Vagina (tissue), 2 donors: Measurements from ENCODE around the gene PDXDC1. TPM values are rescaled to one million over a fixed set of nuclear protein-coding genes. Genes with fewer than 3 reads are reported as not detected.
"Not testable (repeated sequence)": the region's sequence is repeated elsewhere in the genome, so short reads cannot be mapped to it uniquely, and the experiment has no call there.

Experiments used
- DNase-seq, 2 donors: peaks; one replicate each; pipeline ENCODE4 v3.0.0-alpha.2; 2017; ENCODE audit errors: extremely low spot score in 2 of 2
- H3K27ac ChIP-seq: fragments of 200-600 bp; sonication (generic); one replicate; pipeline ENCODE4 v1.5.1; 2019
- H3K27me3 ChIP-seq: fragments of 200-600 bp; sonication (generic); one replicate; pipeline ENCODE4 v1.5.1; 2019
- H3K36me3 ChIP-seq, 2 donors: fragments of 200-600 bp; sonication (generic); one replicate each; pipeline ENCODE4 v1.5.1; 2017 to 2019
- H3K4me1 ChIP-seq: fragments of 200-600 bp; sonication (generic); one replicate; pipeline ENCODE4 v1.5.1; 2019
- H3K4me3 ChIP-seq, 2 donors: fragments of 200-600 bp; sonication (generic); 1 replicate in 1 of 2; 2 replicates in 1 of 2; pipeline ENCODE4 v1.5.1; 2016 to 2019
- H3K9me3 ChIP-seq: fragments of 200-600 bp; sonication (generic); one replicate; pipeline ENCODE4 v1.5.1; 2019
- POLR2A ChIP-seq, 2 donors: fragments of 450-650 bp; IDR thresholded peaks; one replicate each; pipeline ENCODE4 v1.6.1; 2017; ENCODE audit warnings: antibody characterized with exemption in 2 of 2, mild to moderate bottlenecking in 2 of 2, moderate library complexity in 2 of 2
- POLR2AphosphoS5 ChIP-seq, 2 donors: sonication (generic); formaldehyde crosslinking; IDR thresholded peaks; one replicate each; pipeline ENCODE4 v1.9.0; 2017; ENCODE audit warnings: antibody characterized with exemption in 2 of 2, mild to moderate bottlenecking in 2 of 2, low read depth in 1 of 2; ENCODE audit not compliant: insufficient read depth in 1 of 2
- intact Hi-C: fragments of 100-400 bp; cut with DNase I; formaldehyde crosslinking; loops from one replicate; pipeline ENCODE4 v1.15.1; 2023
- total RNA-seq: library from RNA; depleted of rRNA; stranded (reverse); fragments of >200 nt; gene quantifications from one replicate; pipeline ENCODE4 v1.2.3, GENCODE V29; 2016
- TF ChIP-seq, protein P1 (sequence below), 3 experiments: fragments of 450-650 bp in 2 of 3; fragments of 200-600 bp in 1 of 3; sonication (generic) in 1 of 3; IDR thresholded peaks; one replicate each; pipeline ENCODE4 v1.5.1; 2017 to 2019; ENCODE audit warnings: antibody characterized with exemption in 3 of 3, mild to moderate bottlenecking in 2 of 3, moderate library complexity in 2 of 3

PDXDC1 gene
- total RNA-seq, 1 donor from 2014 or later, result 59.2 TPM

DNA sequence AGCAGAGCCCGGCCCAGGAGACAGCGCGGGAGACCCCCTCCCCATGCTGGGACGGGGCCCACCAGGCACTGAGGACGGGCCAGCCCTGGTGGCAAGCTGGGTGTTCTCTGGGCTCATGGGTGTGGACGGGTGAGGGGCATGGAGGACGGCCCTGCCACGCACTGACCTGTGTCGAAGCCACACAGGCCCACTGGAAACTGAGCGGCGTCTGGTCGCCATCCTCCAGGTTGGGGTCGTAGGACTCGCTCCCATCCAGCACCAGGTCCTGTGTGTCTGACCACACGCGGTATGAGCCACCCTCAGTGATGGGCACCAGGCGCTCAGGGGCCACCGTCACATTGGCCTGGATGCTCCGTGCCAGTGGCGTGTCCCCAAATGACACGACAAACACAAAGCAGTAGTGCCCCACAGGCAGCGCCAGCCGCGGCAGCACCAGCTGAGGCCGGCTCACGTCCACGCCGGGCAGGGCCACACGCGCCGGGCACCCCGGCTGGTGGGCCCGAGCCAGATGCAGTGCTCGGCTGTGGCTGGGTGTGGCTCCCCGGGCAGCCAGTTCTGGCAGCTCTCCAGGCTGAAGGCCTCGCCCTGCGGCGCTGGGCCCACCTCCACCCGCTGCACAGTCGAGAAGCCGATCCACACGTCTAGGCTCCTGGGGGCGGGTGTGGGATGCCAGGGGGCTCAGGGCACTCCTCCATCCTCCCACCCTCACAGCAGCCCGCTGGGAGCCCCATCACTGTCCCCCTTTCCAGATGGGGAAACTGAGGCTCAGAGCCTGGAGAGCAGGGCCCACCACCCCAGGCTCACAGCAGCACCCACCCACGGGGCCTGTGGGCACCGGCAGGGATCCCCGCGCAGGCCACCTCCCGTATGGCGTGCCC, 160.9 kb downstream of the PDXDC1 start:
- H3K9me3 ChIP-seq, H3K36me3 ChIP-seq, H3K4me3 ChIP-seq, H3K27me3 ChIP-seq, DNase-seq, H3K4me1 ChIP-seq, intact Hi-C loops, H3K27ac ChIP-seq: not testable (repeated sequence)

DNA sequence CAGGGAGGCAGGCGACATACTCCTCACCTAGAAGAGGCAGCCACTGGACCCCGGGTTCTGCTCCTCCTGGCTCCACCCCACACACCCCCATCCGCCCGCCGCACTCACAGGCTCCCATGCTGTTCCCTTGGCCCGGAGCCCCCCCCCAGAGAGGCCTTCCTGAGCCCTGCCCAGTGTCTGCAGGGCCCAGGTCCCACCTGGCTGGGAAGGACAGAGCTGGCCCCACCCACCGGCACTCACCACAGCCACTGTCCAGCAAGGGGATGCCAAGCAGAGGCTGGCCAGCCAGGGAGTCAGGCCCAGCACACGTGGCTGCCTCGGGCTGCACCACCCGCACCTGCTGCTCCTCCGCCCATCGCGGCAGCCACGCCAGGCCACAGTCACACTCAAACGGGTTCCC, 162.7 kb downstream of the PDXDC1 start:
- intact Hi-C loops, DNase-seq, H3K9me3 ChIP-seq, H3K27me3 ChIP-seq, H3K36me3 ChIP-seq, H3K4me3 ChIP-seq, H3K27ac ChIP-seq: not testable (repeated sequence)
- H3K4me1 ChIP-seq, result peaks cover 21% of the 10 kb centered on the region

DNA sequence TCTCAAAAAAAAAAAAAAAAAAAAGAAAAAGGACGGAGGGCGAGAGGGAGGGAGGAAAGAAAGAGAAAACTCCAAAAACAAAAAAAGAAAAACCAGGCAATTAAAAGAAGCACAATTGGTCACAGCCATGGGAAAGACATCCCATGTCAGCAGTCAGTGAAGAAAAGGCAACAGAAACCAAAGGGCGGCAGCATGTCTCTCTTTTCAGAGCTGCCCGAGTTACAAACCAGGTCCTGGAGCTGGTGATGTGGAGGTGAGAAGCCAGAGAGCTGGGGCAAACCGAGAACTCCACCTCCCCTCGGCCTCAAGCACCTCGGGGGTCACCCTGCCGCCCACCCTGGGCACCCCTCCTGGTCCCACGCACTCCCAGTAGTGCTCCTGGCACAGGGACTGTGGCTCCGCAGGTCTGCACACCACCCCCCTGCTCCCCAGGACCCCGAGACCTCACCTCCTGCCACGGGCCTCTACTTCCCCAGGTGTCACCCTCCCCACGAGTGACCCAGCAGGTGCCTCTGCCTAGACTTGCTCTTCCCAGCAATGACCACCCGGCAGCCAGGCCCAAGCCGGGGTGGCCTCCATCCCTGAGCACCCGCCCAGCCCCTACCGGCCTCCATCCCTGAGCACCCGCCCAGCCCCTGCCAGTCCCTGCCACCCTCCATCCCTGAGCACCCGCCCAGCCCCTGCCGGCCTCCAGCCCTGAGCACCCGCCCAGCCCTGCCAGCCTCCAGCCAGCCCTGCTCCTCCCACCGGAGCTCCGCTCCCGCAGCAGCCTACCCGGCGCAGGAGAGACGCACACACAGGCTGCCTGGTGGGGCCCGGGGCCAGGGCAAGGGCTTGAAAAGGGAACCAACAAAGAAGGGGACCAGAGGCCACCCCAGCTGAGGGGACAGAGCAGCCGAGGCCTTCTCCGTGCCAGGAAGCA, 165.9 kb downstream of the PDXDC1 start:
- H3K4me1 ChIP-seq, result peaks cover 53% of the 10 kb centered on the region
- DNase-seq, result peak in 1 of 2 donors; percentile 85
- peak overlapping the region; percentile 9 to 33 for H3K4me3 ChIP-seq

DNA sequence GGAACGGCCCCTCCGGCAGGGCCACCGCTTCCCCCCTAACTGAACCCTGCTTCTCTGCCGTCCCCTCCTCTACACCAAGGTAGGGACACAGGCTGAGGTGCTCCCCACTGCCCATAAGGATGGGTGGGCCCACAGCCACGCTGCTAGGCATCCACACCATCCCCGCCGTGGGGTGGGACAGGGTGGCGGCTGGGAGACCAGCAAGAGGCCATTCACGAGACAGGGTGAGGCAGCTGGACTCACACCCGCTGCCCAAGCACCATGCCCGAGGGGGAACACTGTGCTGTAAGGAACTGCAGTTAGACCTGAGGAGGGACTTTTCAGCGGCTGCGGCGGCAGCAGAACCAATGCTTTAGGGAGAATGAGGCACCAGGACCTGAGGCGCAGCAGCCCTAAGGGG, 166.8 kb downstream of the PDXDC1 start:
- no peaks in the 10 kb centered on the region for H3K9me3 ChIP-seq
- TF ChIP-seq, protein P1, sequence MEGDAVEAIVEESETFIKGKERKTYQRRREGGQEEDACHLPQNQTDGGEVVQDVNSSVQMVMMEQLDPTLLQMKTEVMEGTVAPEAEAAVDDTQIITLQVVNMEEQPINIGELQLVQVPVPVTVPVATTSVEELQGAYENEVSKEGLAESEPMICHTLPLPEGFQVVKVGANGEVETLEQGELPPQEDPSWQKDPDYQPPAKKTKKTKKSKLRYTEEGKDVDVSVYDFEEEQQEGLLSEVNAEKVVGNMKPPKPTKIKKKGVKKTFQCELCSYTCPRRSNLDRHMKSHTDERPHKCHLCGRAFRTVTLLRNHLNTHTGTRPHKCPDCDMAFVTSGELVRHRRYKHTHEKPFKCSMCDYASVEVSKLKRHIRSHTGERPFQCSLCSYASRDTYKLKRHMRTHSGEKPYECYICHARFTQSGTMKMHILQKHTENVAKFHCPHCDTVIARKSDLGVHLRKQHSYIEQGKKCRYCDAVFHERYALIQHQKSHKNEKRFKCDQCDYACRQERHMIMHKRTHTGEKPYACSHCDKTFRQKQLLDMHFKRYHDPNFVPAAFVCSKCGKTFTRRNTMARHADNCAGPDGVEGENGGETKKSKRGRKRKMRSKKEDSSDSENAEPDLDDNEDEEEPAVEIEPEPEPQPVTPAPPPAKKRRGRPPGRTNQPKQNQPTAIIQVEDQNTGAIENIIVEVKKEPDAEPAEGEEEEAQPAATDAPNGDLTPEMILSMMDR (IDR thresholded peaks at IDR 0.05), result no peak
- TF ChIP-seq POLR2A (IDR thresholded peaks at IDR 0.05) (no peak), POLR2AphosphoS5 (IDR thresholded peaks at IDR 0.05; ENCODE audit: insufficient read depth in 1 of 2, low read depth in 1 of 2) (no peak)
- peaks cover 62% of the 10 kb centered on the region for H3K4me1 ChIP-seq
- no peaks in the 10 kb centered on the region for H3K36me3 ChIP-seq
- peak overlapping the region; percentile 10 to 15 for H3K4me3 ChIP-seq
- no peaks in the 10 kb centered on the region for H3K27me3 ChIP-seq
- intact Hi-C loops, result no loop called here
- H3K27ac ChIP-seq, result peak overlapping the region; percentile 70
- no peak for DNase-seq

More for the DNA sequence above, 165.9 kb downstream of the PDXDC1 start:
- H3K36me3 ChIP-seq, intact Hi-C loops, H3K27me3 ChIP-seq, H3K9me3 ChIP-seq: not testable (repeated sequence)
- H3K27ac ChIP-seq, result peak overlapping the region; percentile 70

DNA sequence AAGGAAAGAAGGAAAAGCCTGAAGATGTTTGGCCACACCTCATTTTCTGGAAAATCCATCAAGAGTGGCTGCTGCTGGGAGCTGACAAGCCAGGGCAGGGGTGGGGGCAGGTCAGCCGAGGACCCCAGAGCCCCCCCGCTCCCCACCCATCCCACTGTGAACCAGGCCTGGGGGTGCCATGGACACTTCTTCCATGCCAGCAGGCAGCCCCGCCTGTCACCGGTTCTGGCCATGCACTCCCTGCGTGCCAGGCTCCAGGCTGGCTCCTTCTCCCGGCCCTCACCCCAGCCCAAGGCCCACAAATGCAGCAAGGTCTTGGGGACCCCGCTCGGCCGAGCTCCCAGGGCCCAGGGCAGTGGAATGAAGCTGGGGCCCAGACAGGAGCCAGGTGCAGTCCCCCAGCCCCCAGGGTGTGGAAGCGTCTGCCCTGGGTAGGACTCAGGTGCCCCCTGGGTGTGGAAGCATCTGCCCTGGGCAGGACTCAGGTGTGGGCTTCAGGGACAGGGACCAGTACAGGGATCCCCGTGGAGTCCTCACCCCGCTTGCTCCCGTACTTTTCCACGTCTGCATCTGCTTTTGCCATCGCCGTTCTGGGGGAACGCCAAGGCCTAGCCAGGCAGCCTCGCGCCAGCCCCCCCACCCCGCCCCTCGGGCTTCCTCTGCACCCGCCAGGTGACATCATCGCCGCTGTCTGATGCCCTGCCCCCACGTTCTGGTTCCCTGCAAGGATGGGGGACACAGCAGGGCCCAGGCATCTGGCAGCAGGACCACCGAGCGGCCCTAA, 167.5 kb downstream of the PDXDC1 start:
- peak in 1 of 2 donors; percentile 31 for TF ChIP-seq POLR2AphosphoS5 (IDR thresholded peaks at IDR 0.05; ENCODE audit: insufficient read depth in 1 of 2, low read depth in 1 of 2)
- H3K27me3 ChIP-seq, intact Hi-C loops, H3K36me3 ChIP-seq, H3K9me3 ChIP-seq, DNase-seq: not testable (repeated sequence)
- Histone ChIP-seq H3K4me1 (peaks cover 69% of the 10 kb centered on the region), H3K27ac (peak overlapping the region; percentile 92), H3K4me3 (peak overlapping the region in 1 of 2 donors; percentile 15)

DNA sequence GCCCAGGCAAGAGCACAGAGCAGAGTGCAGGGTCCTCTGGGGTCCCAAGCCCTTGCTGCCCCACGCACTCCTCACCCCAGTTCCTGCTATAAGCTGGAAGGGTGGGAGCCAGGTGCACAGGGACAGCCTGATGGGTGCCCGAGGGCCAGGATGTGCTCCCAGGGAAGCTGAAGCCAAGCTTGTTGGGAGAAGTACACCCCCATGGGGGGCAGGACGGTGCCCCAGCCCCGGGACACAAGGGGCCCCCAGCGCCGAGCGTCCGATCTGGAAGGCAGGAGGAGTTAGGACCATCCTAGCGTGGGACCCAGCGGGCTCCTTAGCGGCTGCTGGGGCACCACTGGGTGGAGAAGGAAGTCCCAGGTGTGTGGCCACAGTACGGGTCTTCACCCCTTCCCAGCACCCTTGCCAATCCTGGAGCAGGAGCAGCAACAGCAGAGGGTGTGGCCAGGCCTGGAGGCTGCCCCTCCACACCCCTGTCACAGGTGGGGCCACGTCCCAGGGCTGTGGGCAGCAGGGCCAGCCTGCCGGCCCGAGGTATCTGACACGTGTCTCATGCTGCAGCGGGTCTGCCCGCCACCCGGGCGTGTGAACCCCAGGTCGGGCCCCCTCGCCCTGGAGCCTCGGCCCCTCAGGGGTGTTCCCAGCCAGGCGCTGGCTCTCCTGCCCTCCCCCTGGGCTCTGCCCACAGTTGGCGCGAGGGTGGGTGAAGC, 168.2 kb downstream of the PDXDC1 start:
- H3K36me3 ChIP-seq, H3K9me3 ChIP-seq, DNase-seq, H3K27me3 ChIP-seq, intact Hi-C loops: not testable (repeated sequence)
- Histone ChIP-seq H3K27ac (peak overlapping the region; percentile 92), H3K4me3 (peak overlapping the region in 1 of 2 donors; percentile 49), H3K4me1 (peaks cover 73% of the 10 kb centered on the region)

DNA sequence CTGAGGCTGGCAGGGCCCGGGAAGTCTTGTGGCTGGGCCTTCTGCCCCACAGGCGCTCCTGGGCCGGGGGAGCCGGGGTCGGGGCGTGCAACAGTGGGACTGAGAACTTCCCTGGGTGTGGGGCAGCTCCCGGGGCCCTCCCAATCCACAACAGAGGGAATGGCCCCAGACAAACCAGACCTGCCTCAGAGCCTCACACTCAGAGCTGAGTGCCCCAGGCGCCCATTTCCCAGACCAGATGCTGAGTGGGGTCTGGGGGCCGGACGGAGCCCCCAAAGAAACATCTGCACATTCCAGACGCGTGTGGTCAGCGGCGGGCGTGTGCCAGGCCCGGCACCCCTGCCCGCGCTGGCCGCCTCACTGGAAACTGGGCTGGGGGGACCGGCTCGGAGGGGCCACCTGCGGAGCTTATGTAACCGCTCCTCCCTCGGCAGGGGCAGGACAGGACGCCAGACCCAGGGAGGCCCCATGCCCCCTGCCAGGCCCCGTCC, 168.8 kb downstream of the PDXDC1 start:
- H3K36me3 ChIP-seq, DNase-seq, H3K9me3 ChIP-seq, H3K27me3 ChIP-seq, intact Hi-C loops: not testable (repeated sequence)
- H3K4me3 ChIP-seq, result peak overlapping the region; percentile 26 to 49
- peaks cover 73% of the 10 kb centered on the region for H3K4me1 ChIP-seq
- H3K27ac ChIP-seq, result peak overlapping the region; percentile 92
